GM21576 (cell line): Measurements from ENCODE around the gene GTSE1.

Experiments used
- ATAC-seq: cut with Tn5 transposase; IDR thresholded peaks from one replicate; pipeline ENCODE4 v1.9.1; 2021; ENCODE audit warnings: mild to moderate bottlenecking, moderate library complexity; ENCODE audit not compliant: unreplicated experiment

GTSE1 gene

GRCh38 chr22:46351131-46351735 lies 54.6 kb downstream of the GTSE1 start:
- no peak for ATAC-seq

- ATAC-seq, result no peak
Measured at GRCh38 chr22:46351767-46352166, 55.1 kb downstream of the GTSE1 start.

- ATAC-seq, result no peak
Measured at GRCh38 chr22:46352276-46352675, 55.6 kb downstream of the GTSE1 start.

DNA sequence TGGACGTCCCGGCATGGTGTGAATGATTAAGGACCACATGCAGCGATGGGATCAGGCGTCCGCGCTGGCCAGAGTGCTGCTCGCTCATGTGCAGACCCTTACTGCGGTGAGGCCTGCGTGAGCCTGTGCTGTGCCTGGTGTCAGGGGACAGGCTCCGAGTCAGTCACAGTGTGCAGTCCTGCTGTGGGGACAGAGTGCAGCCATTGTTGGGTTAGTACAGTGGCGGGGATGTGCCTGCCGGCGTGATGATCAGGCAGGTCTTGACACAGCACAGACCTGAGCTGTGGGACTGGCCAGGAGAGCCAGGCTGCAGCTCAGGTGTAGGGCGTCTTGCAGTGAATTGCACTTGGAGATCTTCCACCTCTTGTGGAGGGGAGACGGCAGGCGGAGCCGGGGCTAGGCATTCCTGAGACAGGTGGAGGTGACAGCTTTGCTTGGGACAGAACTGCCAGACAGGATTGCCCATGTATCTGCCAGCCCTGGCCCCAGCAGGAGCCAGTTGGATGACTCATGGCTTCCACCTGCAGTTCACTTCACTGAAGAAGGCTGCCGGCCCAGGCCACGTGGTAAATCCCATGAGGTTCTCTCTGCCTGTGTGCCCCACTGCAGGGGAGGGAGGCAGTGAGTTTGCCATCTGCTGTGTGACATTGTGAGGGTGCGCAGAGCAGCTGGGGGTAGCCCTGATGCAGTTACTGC lies 56.2 kb downstream of the GTSE1 start:
- no peak for ATAC-seq

- ATAC-seq, result no peak
Measured at GRCh38 chr22:46353483-46354105, 56.9 kb downstream of the GTSE1 start.

GRCh38 chr22:46354176-46354992 lies 57.7 kb downstream of the GTSE1 start:
- ATAC-seq, result no peak

DNA sequence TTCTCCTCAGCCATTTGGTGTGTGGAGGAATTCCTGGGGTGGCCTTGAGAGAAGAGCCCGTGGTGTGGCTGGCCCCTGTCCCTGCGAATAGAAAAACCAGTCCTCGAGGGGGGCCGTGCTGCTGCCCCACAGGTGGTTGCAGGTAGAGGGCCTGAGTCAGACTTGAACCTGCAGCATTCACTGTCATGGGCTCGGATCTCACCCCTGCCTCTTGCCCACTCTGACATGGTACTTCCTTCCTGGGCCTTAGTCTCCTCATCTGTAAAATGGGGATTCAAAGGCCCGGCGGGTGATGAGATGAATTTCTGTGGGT lies 58.3 kb downstream of the GTSE1 start:
- ATAC-seq, result no peak

DNA sequence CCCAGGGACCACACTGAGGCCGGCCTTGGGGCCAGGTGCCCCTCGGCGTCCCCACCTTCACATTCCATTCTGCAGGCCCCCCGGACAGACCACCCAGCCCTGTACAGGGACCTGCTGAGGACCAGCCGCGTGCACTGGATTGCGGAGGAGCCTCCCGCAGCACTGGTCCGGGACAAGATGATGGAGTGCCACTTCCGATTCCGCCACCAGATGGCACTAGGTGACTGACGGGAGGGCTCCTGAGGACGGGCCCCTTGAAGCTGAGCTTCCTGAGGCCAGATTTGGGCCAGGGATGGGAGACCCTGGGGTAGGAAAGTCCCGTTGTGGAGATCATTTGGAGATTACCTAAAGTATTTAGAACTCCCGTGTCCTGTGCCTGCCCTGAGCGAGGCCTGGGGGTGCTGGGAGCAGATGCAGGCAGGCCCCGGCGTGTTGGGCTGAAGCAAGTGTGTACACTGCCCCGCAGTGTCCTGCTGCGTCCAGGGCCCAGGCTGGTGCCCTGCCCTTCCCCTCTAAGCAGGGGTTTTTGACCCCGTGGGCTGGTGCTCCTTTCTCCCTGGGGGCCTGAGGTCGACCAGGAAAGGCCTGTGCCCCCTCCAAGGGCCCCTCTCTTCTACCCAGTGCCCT lies 58.8 kb downstream of the GTSE1 start:
- ATAC-seq, result no peak

DNA sequence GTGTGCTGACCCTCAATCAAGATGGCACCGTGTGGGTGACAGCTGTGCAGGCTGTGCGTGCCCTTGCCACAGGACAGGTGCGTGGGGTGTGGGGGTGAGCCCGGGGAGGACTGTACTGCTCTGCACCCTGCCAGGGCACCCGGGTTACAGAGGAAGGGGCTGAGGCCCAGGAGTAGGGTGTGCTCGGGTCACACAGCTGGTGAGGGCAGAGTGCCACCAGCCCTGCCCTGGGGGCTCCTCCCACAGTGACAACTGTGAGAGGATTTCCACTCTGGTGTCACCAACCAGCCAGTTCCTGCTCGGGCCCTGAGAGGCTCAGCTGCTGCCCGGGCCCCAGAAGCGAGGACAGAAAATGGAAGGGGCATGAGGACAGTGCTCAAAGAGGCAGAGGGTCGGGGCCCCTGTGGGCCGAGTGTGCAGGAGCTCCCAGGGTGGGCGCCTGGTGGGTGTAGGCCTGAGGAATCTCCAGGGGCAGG lies 59.4 kb downstream of the GTSE1 start:
- no peak for ATAC-seq

GRCh38 chr22:46356496-46357480 lies 60.1 kb downstream of the GTSE1 start:
- ATAC-seq, result no peak

DNA sequence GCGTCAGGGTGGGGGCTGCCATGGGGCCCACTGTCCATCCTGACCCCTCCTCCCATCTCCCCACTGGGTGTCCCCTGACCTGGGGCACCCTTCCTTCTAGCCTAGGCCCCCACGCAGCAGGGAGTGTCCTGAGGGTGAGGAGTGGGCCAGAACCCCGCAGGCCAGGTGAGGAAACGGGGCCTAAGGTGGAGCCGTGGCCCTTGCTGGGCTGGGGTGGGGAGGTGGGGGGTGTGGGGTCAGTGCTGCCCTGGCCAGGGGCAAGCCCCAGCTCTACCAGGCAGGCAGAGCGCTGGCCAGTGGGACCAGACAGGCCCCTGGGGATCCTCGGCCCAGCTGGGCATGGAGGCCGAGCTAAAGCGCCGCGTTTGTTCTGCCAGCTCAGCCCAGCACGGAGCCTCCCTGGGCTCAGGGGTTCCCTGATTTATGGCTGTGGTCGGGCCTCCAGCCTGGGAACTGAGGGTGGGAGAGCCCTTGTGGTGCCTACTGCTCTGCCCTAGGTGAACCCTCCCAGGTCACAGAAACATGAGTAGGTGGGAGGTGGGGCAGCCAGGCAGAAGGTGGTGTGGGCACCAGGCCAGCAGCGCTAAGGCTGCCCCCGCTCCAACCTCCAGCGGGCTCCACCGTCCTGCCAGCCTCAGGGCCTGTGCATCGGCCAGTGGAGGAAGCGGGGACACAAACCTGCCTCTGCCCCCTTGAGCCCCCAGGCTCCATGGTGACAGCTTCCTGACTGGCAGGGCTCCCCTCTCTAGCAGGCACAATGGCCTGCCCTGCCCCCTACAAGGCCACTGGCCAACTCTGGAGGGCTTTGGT lies 61.2 kb downstream of the GTSE1 start:
- no peak for ATAC-seq

- ATAC-seq, result no peak
Measured at GRCh38 chr22:46358766-46359165, 62.1 kb downstream of the GTSE1 start.

- ATAC-seq, result no peak
Measured at GRCh38 chr22:46359362-46359761, 62.7 kb downstream of the GTSE1 start.

DNA sequence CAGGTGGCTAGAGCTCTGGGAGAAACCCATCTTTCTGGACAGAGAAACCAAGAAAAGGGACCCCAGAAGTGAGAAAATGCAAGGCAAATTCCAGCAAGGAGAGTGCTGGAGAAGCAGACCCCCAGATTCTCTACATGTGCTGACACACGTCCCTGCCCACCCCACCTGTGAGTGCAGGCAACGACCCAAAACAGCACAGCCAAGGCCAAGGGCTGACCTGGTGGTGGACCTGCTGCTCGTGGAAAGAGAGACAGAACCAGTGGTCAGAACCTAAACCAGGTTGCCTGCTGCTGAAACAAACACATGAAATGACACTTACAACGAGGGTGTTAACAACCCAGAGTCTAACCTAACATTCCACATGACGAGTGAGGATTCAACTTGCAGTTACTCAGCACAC lies 63.4 kb downstream of the GTSE1 start:
- no peak for ATAC-seq

- no peak for ATAC-seq
Measured at GRCh38 chr22:46360891-46361290, 64.2 kb downstream of the GTSE1 start.

- ATAC-seq, result no peak
Measured at GRCh38 chr22:46361826-46362202, 65.1 kb downstream of the GTSE1 start.

GRCh38 chr22:46362203-46362933 lies 65.7 kb downstream of the GTSE1 start:
- ATAC-seq, result no peak

GRCh38 chr22:46362934-46363515 lies 66.4 kb downstream of the GTSE1 start:
- ATAC-seq, result no peak
